Liver (tissue), 9 donors: ENCODE data around the gene RPLP2. TPM values are rescaled to one million over a fixed set of nuclear protein-coding genes. Genes with fewer than 3 reads are reported as not detected.

Source experiments
- DNase-seq: peaks from one replicate; pipeline ENCODE4 v3.0.0-alpha.2; 2017; ENCODE audit warnings: low spot score
- H3K27ac ChIP-seq, 2 donors: one replicate each; pipeline ENCODE4 v1.7.0; 2013; ENCODE audit warnings: inconsistent platforms in 2 of 2, low read length in 2 of 2, control low read depth in 1 of 2, low read depth in 1 of 2, mild to moderate bottlenecking in 1 of 2
- H3K27me3 ChIP-seq, 4 donors: one replicate each; pipeline versions ENCODE4 v1.6.1 to v1.7.0; 2013; ENCODE audit warnings: low read length in 3 of 4, inconsistent platforms in 1 of 4, mild to moderate bottlenecking in 1 of 4, moderate library complexity in 1 of 4; ENCODE audit not compliant: control insufficient read depth in 4 of 4, insufficient read depth in 4 of 4
- H3K36me3 ChIP-seq, 4 donors: one replicate each; pipeline versions ENCODE4 v1.6.1 to v1.7.0; 2013; ENCODE audit warnings: low read length in 3 of 4, mild to moderate bottlenecking in 3 of 4, low read depth in 1 of 4, moderate library complexity in 1 of 4; ENCODE audit not compliant: control insufficient read depth in 4 of 4, insufficient read depth in 3 of 4
- H3K4me1 ChIP-seq, 4 donors: one replicate each; pipeline versions ENCODE4 v1.6.1 to v1.7.0; 2013; ENCODE audit warnings: low read length in 3 of 4, mild to moderate bottlenecking in 3 of 4, moderate library complexity in 1 of 4; ENCODE audit not compliant: control insufficient read depth in 4 of 4, insufficient read depth in 4 of 4
- H3K4me3 ChIP-seq, 3 donors: one replicate each; pipeline versions ENCODE4 v1.6.1 to v1.7.0; 2013; ENCODE audit warnings: low read length in 3 of 3, control low read depth in 1 of 3, low read depth in 1 of 3, mild to moderate bottlenecking in 1 of 3
- H3K9ac ChIP-seq, 2 donors: one replicate each; pipeline ENCODE4 v1.7.0; 2013; ENCODE audit warnings: low read length in 2 of 2, mild to moderate bottlenecking in 2 of 2, moderate library complexity in 2 of 2, control low read depth in 1 of 2, low read depth in 1 of 2
- H3K9me3 ChIP-seq, 4 donors: one replicate each; pipeline versions ENCODE4 v1.6.1 to v1.7.0; 2013; ENCODE audit warnings: low read length in 3 of 4; ENCODE audit not compliant: control insufficient read depth in 4 of 4
- EGR1 ChIP-seq, 2 donors: IDR thresholded peaks; 2 replicates each; pipeline ENCODE4 v1.6.1; 2016 to 2018; ENCODE audit warnings: antibody characterized with exemption in 2 of 2, low read depth in 2 of 2
- FOXA2 ChIP-seq: IDR thresholded peaks from 2 replicates; pipeline ENCODE4 v1.6.1; 2016; ENCODE audit warnings: antibody characterized with exemption
- GABPA ChIP-seq, 2 donors: IDR thresholded peaks in 1 of 2; conservative IDR thresholded peaks in 1 of 2; 2 replicates each; pipeline ENCODE4 v1.6.1; 2016; ENCODE audit warnings: antibody characterized with exemption in 2 of 2, mild to moderate bottlenecking in 1 of 2, moderate library complexity in 1 of 2
- HNF4A ChIP-seq, 2 donors: conservative IDR thresholded peaks; 2 replicates each; pipeline ENCODE4 v1.6.1; 2016; ENCODE audit warnings: antibody characterized with exemption in 2 of 2, mild to moderate bottlenecking in 2 of 2
- HNF4G ChIP-seq: IDR thresholded peaks from 2 replicates; pipeline ENCODE4 v1.6.1; 2016; ENCODE audit warnings: antibody characterized with exemption
- JUND ChIP-seq, 2 donors: IDR thresholded peaks; 2 replicates each; pipeline ENCODE4 v1.6.1; 2016; ENCODE audit warnings: antibody characterized with exemption in 2 of 2
- NR2F2 ChIP-seq: IDR thresholded peaks from 2 replicates; pipeline ENCODE4 v1.6.1; 2016; ENCODE audit warnings: antibody characterized with exemption
- RAD21 ChIP-seq, 2 donors: IDR thresholded peaks; 2 replicates each; pipeline ENCODE4 v1.6.1; 2016; ENCODE audit warnings: antibody characterized with exemption in 2 of 2, mild to moderate bottlenecking in 2 of 2
- RXRA ChIP-seq, 2 donors: IDR thresholded peaks; 2 replicates each; pipeline ENCODE4 v1.6.1; 2017 to 2018; ENCODE audit warnings: antibody characterized with exemption in 2 of 2, mild to moderate bottlenecking in 1 of 2
- SP1 ChIP-seq: IDR thresholded peaks from 2 replicates; pipeline ENCODE4 v1.6.1; 2018; ENCODE audit warnings: antibody characterized with exemption, mild to moderate bottlenecking
- TAF1 ChIP-seq: conservative IDR thresholded peaks from 2 replicates; pipeline ENCODE4 v1.6.1; 2016; ENCODE audit warnings: antibody characterized with exemption, mild to moderate bottlenecking
- YY1 ChIP-seq: IDR thresholded peaks from 2 replicates; pipeline ENCODE4 v1.6.1; 2016; ENCODE audit warnings: antibody characterized with exemption, mild to moderate bottlenecking
- WGBS: extraction: QIAGEN DNeasy Blood & Tissue Kit; methylation state at CpG from one replicate; pipeline ENCODE4 v1.1.7; 2013; 5-methylcytosine and 5-hydroxymethylcytosine counted together
- polyA plus RNA-seq, 2 donors: library from polyadenylated mRNA; stranded (reverse) in 1 of 2; unstranded in 1 of 2; fragments of 200-250 nt in 1 of 2; fragments of >200 nt in 1 of 2; fragmentation: Nextera tagmentation in 1 of 2; extraction: Ambion mirVana in 1 of 2; gene quantifications; one replicate each; pipeline versions ENCODE4 v1.2.1 to v1.2.3, GENCODE V29; 2013 to 2015
- total RNA-seq, 2 donors: library from RNA; depleted of rRNA; stranded (reverse); fragments of >200 nt; gene quantifications; one replicate each; pipeline ENCODE4 v1.2.3, GENCODE V29; 2014
- TF ChIP-seq, protein P1 (sequence below): IDR thresholded peaks from 2 replicates; pipeline ENCODE4 v1.6.1; 2016; ENCODE audit warnings: antibody characterized with exemption
- TF ChIP-seq, protein P2 (sequence below): fragments of 150-350 bp; IDR thresholded peaks from 2 replicates; pipeline ENCODE4 v1.5.1; 2017; ENCODE audit warnings: improper control_type of control experiment, low read depth, low read length; ENCODE audit not compliant: missing input control
- TF ChIP-seq, protein P3 (sequence below): IDR thresholded peaks from 2 replicates; pipeline ENCODE4 v1.6.1; 2016; ENCODE audit warnings: antibody characterized with exemption
- TF ChIP-seq, protein P4 (sequence below): IDR thresholded peaks from 2 replicates; pipeline ENCODE4 v1.6.1; 2016; ENCODE audit warnings: antibody characterized with exemption, mild to moderate bottlenecking
- donor health status: healthy.
- donor health status: healthy.
- donor health status: healthy.
- donor health status: healthy.
- donor health status: healthy.

RPLP2 gene
- total and polyA plus RNA-seq, 4 donors: 59.8 to 476 (median 285) TPM

DNA sequence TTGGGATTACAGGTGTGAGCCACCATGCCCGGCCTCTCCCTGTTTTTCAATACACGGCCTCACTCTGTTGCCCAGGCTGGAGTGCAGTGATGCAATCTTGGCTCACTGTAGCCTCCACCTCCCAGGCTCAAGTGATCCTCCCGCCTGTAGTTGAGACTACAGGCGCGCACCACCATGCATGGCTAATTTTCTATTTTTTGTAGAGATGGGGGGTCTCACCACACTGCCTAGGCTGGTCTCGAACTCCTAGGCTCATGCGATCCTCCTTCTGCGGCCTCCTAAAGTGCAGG lies 44.0 kb upstream of the RPLP2 start:
- TF ChIP-seq FOXA2 (no peak), TAF1 (no peak), YY1 (no peak), RAD21 (IDR thresholded peaks at IDR 0.05) (no peak), NR2F2 (no peak), EGR1 (IDR thresholded peaks at IDR 0.05; ENCODE audit: low read depth in 2 of 2) (no peak), HNF4G (no peak), HNF4A (conservative IDR thresholded peaks at IDR 0.05) (no peak), SP1 (no peak), GABPA (IDR thresholded peaks at IDR 0.05 in 1 of 2, conservative IDR thresholded peaks at IDR 0.05 in 1 of 2) (no peak), RXRA (IDR thresholded peaks at IDR 0.05) (no peak), JUND (IDR thresholded peaks at IDR 0.05) (no peak)
- TF ChIP-seq, protein P1, sequence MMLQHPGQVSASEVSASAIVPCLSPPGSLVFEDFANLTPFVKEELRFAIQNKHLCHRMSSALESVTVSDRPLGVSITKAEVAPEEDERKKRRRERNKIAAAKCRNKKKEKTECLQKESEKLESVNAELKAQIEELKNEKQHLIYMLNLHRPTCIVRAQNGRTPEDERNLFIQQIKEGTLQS: no peak
- TF ChIP-seq, protein P2, sequence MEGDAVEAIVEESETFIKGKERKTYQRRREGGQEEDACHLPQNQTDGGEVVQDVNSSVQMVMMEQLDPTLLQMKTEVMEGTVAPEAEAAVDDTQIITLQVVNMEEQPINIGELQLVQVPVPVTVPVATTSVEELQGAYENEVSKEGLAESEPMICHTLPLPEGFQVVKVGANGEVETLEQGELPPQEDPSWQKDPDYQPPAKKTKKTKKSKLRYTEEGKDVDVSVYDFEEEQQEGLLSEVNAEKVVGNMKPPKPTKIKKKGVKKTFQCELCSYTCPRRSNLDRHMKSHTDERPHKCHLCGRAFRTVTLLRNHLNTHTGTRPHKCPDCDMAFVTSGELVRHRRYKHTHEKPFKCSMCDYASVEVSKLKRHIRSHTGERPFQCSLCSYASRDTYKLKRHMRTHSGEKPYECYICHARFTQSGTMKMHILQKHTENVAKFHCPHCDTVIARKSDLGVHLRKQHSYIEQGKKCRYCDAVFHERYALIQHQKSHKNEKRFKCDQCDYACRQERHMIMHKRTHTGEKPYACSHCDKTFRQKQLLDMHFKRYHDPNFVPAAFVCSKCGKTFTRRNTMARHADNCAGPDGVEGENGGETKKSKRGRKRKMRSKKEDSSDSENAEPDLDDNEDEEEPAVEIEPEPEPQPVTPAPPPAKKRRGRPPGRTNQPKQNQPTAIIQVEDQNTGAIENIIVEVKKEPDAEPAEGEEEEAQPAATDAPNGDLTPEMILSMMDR: no peak
- TF ChIP-seq, protein P3, sequence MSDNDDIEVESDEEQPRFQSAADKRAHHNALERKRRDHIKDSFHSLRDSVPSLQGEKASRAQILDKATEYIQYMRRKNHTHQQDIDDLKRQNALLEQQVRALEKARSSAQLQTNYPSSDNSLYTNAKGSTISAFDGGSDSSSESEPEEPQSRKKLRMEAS: no peak
- TF ChIP-seq, protein P4, sequence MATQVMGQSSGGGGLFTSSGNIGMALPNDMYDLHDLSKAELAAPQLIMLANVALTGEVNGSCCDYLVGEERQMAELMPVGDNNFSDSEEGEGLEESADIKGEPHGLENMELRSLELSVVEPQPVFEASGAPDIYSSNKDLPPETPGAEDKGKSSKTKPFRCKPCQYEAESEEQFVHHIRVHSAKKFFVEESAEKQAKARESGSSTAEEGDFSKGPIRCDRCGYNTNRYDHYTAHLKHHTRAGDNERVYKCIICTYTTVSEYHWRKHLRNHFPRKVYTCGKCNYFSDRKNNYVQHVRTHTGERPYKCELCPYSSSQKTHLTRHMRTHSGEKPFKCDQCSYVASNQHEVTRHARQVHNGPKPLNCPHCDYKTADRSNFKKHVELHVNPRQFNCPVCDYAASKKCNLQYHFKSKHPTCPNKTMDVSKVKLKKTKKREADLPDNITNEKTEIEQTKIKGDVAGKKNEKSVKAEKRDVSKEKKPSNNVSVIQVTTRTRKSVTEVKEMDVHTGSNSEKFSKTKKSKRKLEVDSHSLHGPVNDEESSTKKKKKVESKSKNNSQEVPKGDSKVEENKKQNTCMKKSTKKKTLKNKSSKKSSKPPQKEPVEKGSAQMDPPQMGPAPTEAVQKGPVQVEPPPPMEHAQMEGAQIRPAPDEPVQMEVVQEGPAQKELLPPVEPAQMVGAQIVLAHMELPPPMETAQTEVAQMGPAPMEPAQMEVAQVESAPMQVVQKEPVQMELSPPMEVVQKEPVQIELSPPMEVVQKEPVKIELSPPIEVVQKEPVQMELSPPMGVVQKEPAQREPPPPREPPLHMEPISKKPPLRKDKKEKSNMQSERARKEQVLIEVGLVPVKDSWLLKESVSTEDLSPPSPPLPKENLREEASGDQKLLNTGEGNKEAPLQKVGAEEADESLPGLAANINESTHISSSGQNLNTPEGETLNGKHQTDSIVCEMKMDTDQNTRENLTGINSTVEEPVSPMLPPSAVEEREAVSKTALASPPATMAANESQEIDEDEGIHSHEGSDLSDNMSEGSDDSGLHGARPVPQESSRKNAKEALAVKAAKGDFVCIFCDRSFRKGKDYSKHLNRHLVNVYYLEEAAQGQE: no peak
- Histone ChIP-seq H3K36me3 (peaks cover 17 to 45% (median 22%) of the 10 kb centered on the region in 4 donors), H3K27ac (no peak overlapping the region), H3K27me3 (no peaks in the 10 kb centered on the region), H3K4me1 (peaks cover 0 to 8% (median 8%) of the 10 kb centered on the region in 4 donors), H3K9ac (no peak overlapping the region), H3K9me3 (no peaks in the 10 kb centered on the region), H3K4me3 (no peak overlapping the region)
- DNase-seq: no peak
- 94% methylated on average over 8 of the region's 8 CpGs for WGBS

DNA sequence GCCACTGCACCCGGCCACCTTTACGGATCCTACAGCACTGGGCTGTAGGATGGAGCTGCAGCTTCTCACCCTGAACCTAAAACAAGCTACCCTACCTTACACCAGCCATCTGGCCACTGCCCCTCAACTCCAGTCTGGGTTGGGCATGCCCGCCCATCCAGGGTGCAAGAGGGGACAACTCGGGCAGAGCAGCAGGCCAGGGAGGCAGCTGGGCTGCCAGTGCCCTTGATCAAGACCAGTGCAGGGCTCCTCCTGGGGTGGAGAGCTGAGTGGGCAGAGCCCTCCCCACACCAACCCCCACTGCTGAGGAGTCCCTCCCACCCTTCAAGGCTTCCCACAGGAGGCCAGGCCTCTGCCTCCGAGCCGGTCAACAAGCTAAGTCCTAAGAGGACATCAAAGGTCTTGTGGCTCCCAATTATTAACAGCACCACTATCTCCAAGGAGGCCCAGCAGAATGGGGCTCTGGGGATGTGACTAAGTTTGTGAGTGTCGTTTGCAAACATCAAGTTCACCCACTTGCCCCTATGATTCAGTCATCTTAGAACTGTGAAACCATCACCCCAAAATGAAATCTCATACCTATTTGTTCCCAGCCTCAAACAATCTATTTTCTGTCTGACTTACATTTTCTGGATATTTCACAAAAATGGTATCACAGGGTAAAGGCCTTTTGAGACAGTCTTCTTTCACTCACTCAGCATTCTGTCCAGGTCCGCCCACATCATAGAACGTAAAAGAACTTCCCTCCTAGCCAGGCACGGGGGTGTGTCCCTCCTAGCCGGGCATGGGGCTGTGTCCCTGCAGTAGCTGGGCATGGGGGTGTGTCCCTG lies 43.4 kb upstream of the RPLP2 start:
- Histone ChIP-seq H3K27me3 (no peaks in the 10 kb centered on the region), H3K36me3 (peaks cover 17 to 46% (median 23%) of the 10 kb centered on the region in 4 donors), H3K27ac (no peak overlapping the region), H3K9ac (no peak overlapping the region), H3K9me3 (no peaks in the 10 kb centered on the region), H3K4me3 (no peak overlapping the region), H3K4me1 (peaks cover 0 to 8% (median 8%) of the 10 kb centered on the region in 4 donors)
- TF ChIP-seq HNF4A (conservative IDR thresholded peaks at IDR 0.05): no peak
- DNase-seq: peak; percentile 32
- WGBS: 84% methylated on average over 11 of the region's 11 CpGs
